Right atrium auricular region (tissue), 2 donors: ENCODE measurements around the gene KLHL8. TPM values are rescaled to one million over a fixed set of nuclear protein-coding genes. Genes with fewer than 3 reads are reported as not detected.
A peak's percentile ranks its signal among the peaks of the same experiment; 100 is the strongest.

Experiments used
- DNase-seq: peaks from one replicate; pipeline ENCODE4 v3.0.0-alpha.2; 2019; ENCODE audit warnings: low spot score
- H3K27ac ChIP-seq, 2 donors: fragments of 200-600 bp; sonication (generic); 1 replicate in 1 of 2; 2 replicates in 1 of 2; pipeline ENCODE4 v1.5.1; 2016 to 2019
- H3K27me3 ChIP-seq, 2 donors: fragments of 200-600 bp; sonication (generic); one replicate each; pipeline versions ENCODE4 v1.5.1 to v1.6.0; 2017 to 2019
- H3K36me3 ChIP-seq: fragments of 200-600 bp; sonication (generic); one replicate; pipeline ENCODE4 v1.5.1; 2016
- H3K4me1 ChIP-seq, 2 donors: fragments of 200-600 bp; sonication (generic); one replicate each; pipeline versions ENCODE4 v1.5.1 to v1.6.0; 2017 to 2019
- H3K4me3 ChIP-seq, 2 donors: fragments of 200-600 bp; sonication (generic); 1 replicate in 1 of 2; 2 replicates in 1 of 2; pipeline ENCODE4 v1.5.1; 2017 to 2019; ENCODE audit warnings: mild to moderate bottlenecking in 1 of 2, moderate library complexity in 1 of 2
- H3K9me3 ChIP-seq, 2 donors: fragments of 200-600 bp; sonication (generic); one replicate each; pipeline ENCODE4 v1.5.1; 2019
- CTCF ChIP-seq, 2 donors: fragments of 200-600 bp; sonication (generic); IDR thresholded peaks; one replicate each; pipeline ENCODE4 v1.5.1; 2019; ENCODE audit warnings: antibody characterized with exemption in 2 of 2
- total RNA-seq, 2 donors: library from RNA; depleted of rRNA; stranded (reverse); fragments of >200 nt; gene quantifications; one replicate each; pipeline ENCODE4 v1.1.0, GENCODE V29; 2016

KLHL8 gene
- total RNA-seq, 2 donors from 2014 or later, result 5.9 to 6.9 TPM

GRCh38 chr4:87120411-87121162, 99.8 kb downstream of the KLHL8 start:
- H3K4me1 ChIP-seq, result peaks cover 0 to 67% of the 10 kb centered on the region in 2 donors
- H3K4me3 ChIP-seq, result peak overlapping the region; percentile 13 to 36
- H3K36me3 ChIP-seq, result peaks cover 13% of the 10 kb centered on the region
- H3K9me3 ChIP-seq, result no peaks in the 10 kb centered on the region
- no peak for DNase-seq
- TF ChIP-seq CTCF (IDR thresholded peaks at IDR 0.05), result no peak
- peak overlapping the region; percentile 79 to 88 for H3K27ac ChIP-seq
- no peaks in the 10 kb centered on the region for H3K27me3 ChIP-seq

- H3K4me1 ChIP-seq, result peaks cover 0 to 67% of the 10 kb centered on the region in 2 donors
Measured at GRCh38 chr4:87120010-87120409, 100.4 kb downstream of the KLHL8 start.

DNA sequence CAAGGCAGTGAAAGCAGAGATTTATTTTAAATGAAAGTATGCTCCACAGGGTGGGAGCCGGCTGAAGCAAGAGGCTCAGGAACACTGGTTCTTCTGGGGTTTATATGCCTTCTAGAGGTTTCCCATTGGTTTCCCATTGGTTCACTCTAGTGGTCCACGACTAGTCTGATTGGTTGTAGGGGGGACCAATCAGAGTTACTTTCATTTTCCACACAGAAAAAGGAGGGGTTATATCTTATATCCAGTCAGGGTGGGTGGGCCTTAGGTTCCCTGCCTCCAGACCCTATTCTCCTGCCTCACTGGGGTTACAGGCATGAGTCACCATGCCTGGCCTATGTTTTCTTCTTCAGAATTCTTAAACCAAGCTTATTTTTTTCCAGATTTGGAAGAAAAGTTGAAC, 101.6 kb downstream of the KLHL8 start:
- Histone ChIP-seq H3K27ac (peak overlapping the region; percentile 79 to 88), H3K4me1 (peaks cover 0 to 71% of the 10 kb centered on the region in 2 donors), H3K4me3 (no peak overlapping the region), H3K36me3 (peaks cover 22% of the 10 kb centered on the region), H3K27me3 (no peaks in the 10 kb centered on the region), H3K9me3 (no peaks in the 10 kb centered on the region)
- no peak for TF ChIP-seq CTCF (IDR thresholded peaks at IDR 0.05)
- DNase-seq, result no peak

More at GRCh38 chr4:87120010-87120409, 100.4 kb downstream of the KLHL8 start:
- Histone ChIP-seq H3K27me3 (no peaks in the 10 kb centered on the region), H3K9me3 (no peaks in the 10 kb centered on the region), H3K36me3 (peaks cover 13% of the 10 kb centered on the region), H3K27ac (peak overlapping the region; percentile 79 to 88), H3K4me3 (peak overlapping the region; percentile 13 to 36)
- DNase-seq, result no peak
- no peak for TF ChIP-seq CTCF (IDR thresholded peaks at IDR 0.05)

- Histone ChIP-seq H3K9me3 (no peaks in the 10 kb centered on the region), H3K36me3 (peaks cover 26% of the 10 kb centered on the region), H3K27ac (peak overlapping the region; percentile 79 to 88), H3K4me1 (peaks cover 0 to 71% of the 10 kb centered on the region in 2 donors), H3K27me3 (no peaks in the 10 kb centered on the region), H3K4me3 (no peak overlapping the region)
- TF ChIP-seq CTCF (IDR thresholded peaks at IDR 0.05), result no peak
- DNase-seq, result no peak
Measured at GRCh38 chr4:87118421-87118820, 102.0 kb downstream of the KLHL8 start.

GRCh38 chr4:87117732-87118075, 102.7 kb downstream of the KLHL8 start:
- peaks cover 0 to 65% of the 10 kb centered on the region in 2 donors for H3K4me1 ChIP-seq
- no peak overlapping the region for H3K4me3 ChIP-seq
- no peak for DNase-seq
- no peaks in the 10 kb centered on the region for H3K27me3 ChIP-seq
- H3K36me3 ChIP-seq, result peaks cover 30% of the 10 kb centered on the region
- peak overlapping the region; percentile 79 to 88 for H3K27ac ChIP-seq
- no peak for TF ChIP-seq CTCF (IDR thresholded peaks at IDR 0.05)
- no peaks in the 10 kb centered on the region for H3K9me3 ChIP-seq
